A549 (cell line): ENCODE data around the gene ASZ1. TPM values are rescaled to one million over a fixed set of nuclear protein-coding genes. Genes with fewer than 3 reads are reported as not detected.

Source experiments
- ATAC-seq, 2 experiments: fragments of 200-7000 bp in 1 of 2; fragments of >200 bp in 1 of 2; cut with Nextera tagmentation in 1 of 2; cut with Tn5 transposase in 1 of 2; 3 replicates each; pipeline versions ENCODE4 v1.8.0 to v1.9.1; 2018 to 2020; ENCODE audit warnings: mild to moderate bottlenecking in 1 of 2, moderate library complexity in 1 of 2
- CTCF ChIA-PET: fragments of 300-600 bp; sonication (Branson Sonifier 250); formaldehyde crosslinking; extraction: SDS; loops from one replicate; lab custom pipeline; 2021; ENCODE audit warnings: antibody characterized with exemption, inconsistent platforms; lab: Yijun Ruan, JAX
- POLR2A ChIA-PET: fragments of 350-600 bp; formaldehyde crosslinking; extraction: SDS; loops from one replicate; lab custom pipeline; 2021; ENCODE audit warnings: antibody characterized with exemption, inconsistent platforms; lab: Yijun Ruan, JAX
- DNase-seq, 2 experiments: peaks; one replicate each; pipeline versions ENCODE4 v3.0.0 to v3.0.0-alpha.2; 2011 to 2016; ENCODE audit warnings: low read depth in 1 of 2, low spot score in 1 of 2
- FAIRE-seq: peaks from 2 replicates; lab custom pipeline; 2011; peaks lifted over from hg19 to GRCh38; lab: Jason Lieb, UNC
- H3K27ac ChIP-seq, 2 experiments: fragments of >200 bp; sonication (Bioruptor Twin); formaldehyde crosslinking; 3 replicates each; pipeline ENCODE4 v1.5.1; 2016 to 2017
- H3K4me1 ChIP-seq: fragments of >200 bp; sonication (Bioruptor Twin); formaldehyde crosslinking; 3 replicates; pipeline ENCODE4 v1.6.1; 2016
- H3K4me2 ChIP-seq: fragments of >200 bp; sonication (Bioruptor Twin); formaldehyde crosslinking; 3 replicates; pipeline ENCODE4 v1.6.1; 2016
- H3K4me3 ChIP-seq: fragments of >200 bp; sonication (Bioruptor Twin); formaldehyde crosslinking; 3 replicates; pipeline ENCODE4 v1.5.1; 2016
- H3K9me3 ChIP-seq: fragments of >200 bp; sonication (Bioruptor Twin); formaldehyde crosslinking; 3 replicates; pipeline ENCODE4 v1.6.1; 2016
- ATOH8 ChIP-seq: fragments of 250-450 bp; sonication (Bioruptor Pico); IDR thresholded peaks from 2 replicates; pipeline ENCODE4 v1.5.0; 2020; ENCODE audit warnings: low read depth, mild to moderate bottlenecking, moderate library complexity
- CBX8 ChIP-seq: fragments of 200-600 bp; sonication (generic); IDR thresholded peaks from 2 replicates; pipeline ENCODE4 v1.6.1; 2016
- CEBPB ChIP-seq, 2 experiments: fragments of >200 bp in 1 of 2; sonication (Bioruptor Twin) in 1 of 2; formaldehyde crosslinking in 1 of 2; IDR thresholded peaks; 2 replicates each; pipeline ENCODE4 v1.6.1; 2012 to 2016
- CHD2 ChIP-seq: fragments of 150-350 bp; IDR thresholded peaks from 2 replicates; pipeline ENCODE4 v1.6.1; 2014; ENCODE audit warnings: low read length; ENCODE audit not compliant: partially characterized antibody
- CTCF ChIP-seq: fragments of >200 bp; sonication (Bioruptor Twin); formaldehyde crosslinking; IDR thresholded peaks from 3 replicates; pipeline ENCODE4 v1.5.1; 2016
- EHF ChIP-seq: fragments of 250-450 bp; sonication (Bioruptor Pico); IDR thresholded peaks from 2 replicates; pipeline ENCODE4 v1.5.0; 2020; ENCODE audit warnings: mild to moderate bottlenecking
- EHMT2 ChIP-seq: fragments of 200-600 bp; sonication (generic); IDR thresholded peaks from 2 replicates; pipeline ENCODE4 v1.6.1; 2016; ENCODE audit warnings: antibody characterized with exemption, low read depth, mild to moderate bottlenecking, moderate library complexity
- EP300 ChIP-seq, 2 experiments: fragments of >200 bp; sonication (Bioruptor Twin); formaldehyde crosslinking; IDR thresholded peaks; 2 replicates in 1 of 2; 3 replicates in 1 of 2; pipeline ENCODE4 v1.6.1; 2016 to 2017
- ESRRA ChIP-seq: fragments of 150-350 bp; IDR thresholded peaks from 2 replicates; pipeline ENCODE4 v1.6.1; 2014; ENCODE audit warnings: mild to moderate bottlenecking, low read length, borderline replicate concordance
- FOSB ChIP-seq: fragments of 250-450 bp; sonication (Bioruptor Pico); IDR thresholded peaks from 2 replicates; pipeline ENCODE4 v1.5.0; 2020; ENCODE audit warnings: mild to moderate bottlenecking, moderate library complexity
- HMGXB4 ChIP-seq: fragments of 250-450 bp; sonication (Bioruptor Pico); IDR thresholded peaks from 2 replicates; pipeline ENCODE4 v1.5.0; 2021; ENCODE audit warnings: mild to moderate bottlenecking, moderate library complexity, borderline replicate concordance
- JUNB ChIP-seq: fragments of >200 bp; sonication (Bioruptor Twin); formaldehyde crosslinking; IDR thresholded peaks from 2 replicates; pipeline ENCODE4 v1.6.1; 2016
- MAZ ChIP-seq: fragments of 150-350 bp; IDR thresholded peaks from 2 replicates; pipeline ENCODE4 v1.6.1; 2014; ENCODE audit warnings: antibody characterized with exemption, low read depth, low read length, borderline replicate concordance
- NFE2L2 ChIP-seq: fragments of 150-350 bp; conservative IDR thresholded peaks from 2 replicates; pipeline ENCODE4 v1.6.1; 2014; ENCODE audit warnings: low read length
- PHF8 ChIP-seq: fragments of 200-600 bp; sonication (generic); IDR thresholded peaks from 2 replicates; pipeline ENCODE4 v1.6.1; 2016; ENCODE audit warnings: low read depth, mild to moderate bottlenecking, antibody characterized with exemption, moderate library complexity, borderline replicate concordance
- RAD21 ChIP-seq, 2 experiments: fragments of >200 bp in 1 of 2; sonication (Bioruptor Twin) in 1 of 2; formaldehyde crosslinking in 1 of 2; IDR thresholded peaks in 1 of 2; conservative IDR thresholded peaks in 1 of 2; 2 replicates in 1 of 2; 3 replicates in 1 of 2; pipeline ENCODE4 v1.6.1; 2012 to 2018; ENCODE audit warnings: inconsistent platforms in 1 of 2
- REST ChIP-seq: fragments of 200-600 bp; sonication (generic); IDR thresholded peaks from 2 replicates; pipeline ENCODE4 v1.6.1; 2016; ENCODE audit warnings: antibody characterized with exemption, mild to moderate bottlenecking, moderate library complexity
- SMC3 ChIP-seq: fragments of >200 bp; sonication (Bioruptor Twin); formaldehyde crosslinking; IDR thresholded peaks from 3 replicates; pipeline ENCODE4 v1.6.1; 2018; ENCODE audit warnings: inconsistent platforms
- TP53 ChIP-seq: fragments of 250-450 bp; sonication (Bioruptor Pico); IDR thresholded peaks from 2 replicates; pipeline ENCODE4 v1.5.0; 2021; ENCODE audit warnings: mild to moderate bottlenecking, moderate library complexity
- ZC3H11A ChIP-seq: fragments of 450-650 bp; IDR thresholded peaks from 2 replicates; pipeline ENCODE4 v1.6.1; 2014; ENCODE audit warnings: antibody characterized with exemption, mild to moderate bottlenecking
- WGBS: methylation state at CpG from one replicate; pipeline ENCODE4 v1.1.6; 2017; ENCODE audit errors: missing lambda C conversion rate; 5-methylcytosine and 5-hydroxymethylcytosine counted together
- polyA plus RNA-seq, 4 experiments: library from polyadenylated mRNA; depleted of rRNA in 3 of 4; stranded (reverse); fragments of >200 nt; fragmentation: RNase III in 1 of 4; extraction: RNeasy Plus Mini Kit Qiagen cat#74134 plus additional on column Dnase treatment in 1 of 4; gene quantifications; 2 replicates in 3 of 4; 3 replicates in 1 of 4; pipeline ENCODE4 v1.2.3, GENCODE V29; 2011 to 2017

Gene ASZ1
- polyA plus RNA-seq, 2 of the 4 experiments (the other 2 are of a cell fraction) = not detected

GRCh38 chr7:117458977-117459583 is 31.8 kb upstream of the ASZ1 start:
- H3K4me3 ChIP-seq = no peak overlapping the region

More at GRCh38 chr7:117458977-117459583, 31.8 kb upstream of the ASZ1 start:
- ChIA-PET POLR2A (no interaction called here), CTCF (interaction anchor here (0.6 to 2.5 kb wide), 26 partner anchors 11 to 275 kb away, joined by 3 to 28 read pairs (median 4); no protein-coding TSS in a partner anchor)
- TF ChIP-seq ZC3H11A (no peak), JUNB (no peak), EP300 (IDR thresholded peaks at IDR 0.05) (no peak), NFE2L2 (no peak), CEBPB (IDR thresholded peaks at IDR 0.05) (no peak), ATOH8 (CRISPR knock-in tag) (no peak), CHD2 (no peak), SMC3 (peak; percentile 93), CTCF (peak; percentile 74), EHF (CRISPR knock-in tag) (no peak), ESRRA (no peak), RAD21 (conservative IDR thresholded peaks at IDR 0.05 in 1 of 2, IDR thresholded peaks at IDR 0.05 in 1 of 2) (peak; percentile 76 to 83), PHF8 (no peak), CBX8 (no peak), HMGXB4 (CRISPR knock-in tag) (no peak), EHMT2 (no peak), TP53 (CRISPR knock-in tag) (no peak), REST (no peak), FOSB (no peak), MAZ (no peak)
- ATAC-seq (peak in 1 of 2 experiments; percentile 63; a peak in 2 of 6 replicates), FAIRE-seq (no peak), DNase-seq (peak in 1 of 2 experiments; percentile 17)
- Histone ChIP-seq H3K4me1 (no peaks in the 10 kb centered on the region), H3K27ac (no peak overlapping the region), H3K9me3 (no peaks in the 10 kb centered on the region; the same call in 2 of the 3 replicates), H3K4me2 (no peak overlapping the region)
- 31% methylated on average over 3 of the region's 3 CpGs for WGBS
